HepG2 (cell line): ENCODE data around the gene SLC25A44. TPM values are rescaled to one million over a fixed set of nuclear protein-coding genes. Genes with fewer than 3 reads are reported as not detected.

ENCODE experiments used
- ATAC-seq: fragments of 200-7000 bp; cut with Tn5 transposase; 3 replicates; pipeline ENCODE4 v1.9.1; 2020; ENCODE audit warnings: mild to moderate bottlenecking, moderate library complexity
- BruUV-seq: library from RNA; stranded (reverse); fragments of 400-500 nt; replicated peaks from 2 replicates; lab custom pipeline; 2021; lab: Mats Ljungman, UMichigan
- CTCF ChIA-PET: fragments of 300-600 bp; formaldehyde crosslinking; extraction: SDS; loops from one replicate; lab custom pipeline; 2021; ENCODE audit warnings: low total read pairs, inconsistent platforms, low intra/inter-chr PET ratio; lab: Yijun Ruan, JAX
- POLR2A ChIA-PET: fragments of 350-600 bp; sonication (Branson Sonifier 250); formaldehyde crosslinking; loops from one replicate; lab custom pipeline; 2020; ENCODE audit warnings: antibody characterized with exemption, inconsistent platforms; lab: Yijun Ruan, JAX
- DNase-seq: peaks from one replicate; pipeline ENCODE4 v3.0.0-alpha.2; 2015; ENCODE audit warnings: low spot score
- FAIRE-seq: peaks from 3 replicates; lab custom pipeline; 2011; peaks lifted over from hg19 to GRCh38; lab: Jason Lieb, UNC
- H2AFZ ChIP-seq: one replicate; pipeline ENCODE4 v1.6.1; 2011; ENCODE audit warnings: low read length, inconsistent platforms
- H3K27ac ChIP-seq: fragments of 300-600 bp; 3 replicates; pipeline ENCODE4 v1.8.0; 2011; ENCODE audit warnings: mixed run types, mild to moderate bottlenecking, mixed read lengths, low read length, inconsistent platforms; ENCODE audit not compliant: insufficient read depth; ENCODE audit errors: extremely low read length
- H3K27me3 ChIP-seq, 2 experiments: fragments of 200-600 bp in 1 of 2; 2 replicates in 1 of 2; 3 replicates in 1 of 2; pipeline versions ENCODE4 v1.6.0 to v1.8.0; 2011; ENCODE audit warnings: low read length in 2 of 2, mild to moderate bottlenecking in 2 of 2, moderate library complexity in 2 of 2, inconsistent platforms in 1 of 2; ENCODE audit not compliant: insufficient read depth in 2 of 2, control insufficient read depth in 1 of 2
- H3K36me3 ChIP-seq, 2 experiments: fragments of 200-600 bp in 1 of 2; replicated peaks in 1 of 2; 2 replicates in 1 of 2; 3 replicates in 1 of 2; pipeline versions ENCODE4 v1.5.1 to v1.8.0; 2011; ENCODE audit warnings: low read length in 2 of 2, inconsistent platforms in 1 of 2; ENCODE audit not compliant: insufficient read depth in 2 of 2, control insufficient read depth in 1 of 2
- H3K4me1 ChIP-seq: 2 replicates; pipeline ENCODE4 v1.5.1; 2012; ENCODE audit warnings: low read length, inconsistent platforms; ENCODE audit not compliant: insufficient read depth
- H3K4me2 ChIP-seq: 2 replicates; pipeline ENCODE4 v1.6.0; 2011; ENCODE audit warnings: low read depth, low read length, inconsistent platforms
- H3K4me3 ChIP-seq, 3 experiments: fragments of 200-600 bp in 1 of 3; sonication (generic), shearing (Covaris generic) in 1 of 3; replicated peaks in 1 of 3; 2 replicates each; pipeline ENCODE4 v1.5.1; 2011 to 2016; ENCODE audit warnings: low read length in 3 of 3, inconsistent platforms in 2 of 3, low read depth in 2 of 3, mild to moderate bottlenecking in 2 of 3, control low read depth in 1 of 3, mixed read lengths in 1 of 3; ENCODE audit not compliant: insufficient read depth in 1 of 3
- H3K79me2 ChIP-seq: one replicate; pipeline ENCODE4 v1.6.1; 2011; ENCODE audit warnings: low read length, inconsistent platforms; ENCODE audit not compliant: insufficient read depth
- H3K9ac ChIP-seq: 2 replicates; pipeline ENCODE4 v1.6.0; 2011; ENCODE audit warnings: mild to moderate bottlenecking, low read depth, low read length, inconsistent platforms; ENCODE audit not compliant: insufficient read depth
- H3K9me3 ChIP-seq: 2 replicates; pipeline ENCODE4 v1.5.1; 2012; ENCODE audit warnings: mild to moderate bottlenecking, low read length
- H4K20me1 ChIP-seq: 2 replicates; pipeline ENCODE4 v1.6.0; 2011; ENCODE audit warnings: inconsistent platforms, mild to moderate bottlenecking, low read length, moderate library complexity; ENCODE audit not compliant: insufficient read depth
- AGO2 ChIP-seq: fragments of 200-400 bp; formaldehyde crosslinking; optimal IDR thresholded peaks from 2 replicates; pipeline ENCODE3; 2017; ENCODE audit warnings: mild to moderate bottlenecking, low read depth, low read length, moderate library complexity
- PHF21A ChIP-seq: sonication (generic); formaldehyde crosslinking; IDR thresholded peaks from 2 replicates; pipeline ENCODE4 v1.5.0; 2020; ENCODE audit warnings: mild to moderate bottlenecking, missing genetic modification reagents
- STAG1 ChIP-seq: sonication (generic); formaldehyde crosslinking; IDR thresholded peaks from 2 replicates; pipeline ENCODE4 v1.4.0; 2020; ENCODE audit warnings: missing genetic modification reagents
- ZNF549 ChIP-seq: sonication (generic); formaldehyde crosslinking; IDR thresholded peaks from 2 replicates; pipeline ENCODE4 v1.5.0; 2020; ENCODE audit warnings: missing genetic modification reagents
- ZNF674 ChIP-seq: sonication (generic); formaldehyde crosslinking; IDR thresholded peaks from 2 replicates; pipeline ENCODE4 v1.5.0; 2020; ENCODE audit warnings: low read depth, mild to moderate bottlenecking, missing genetic modification reagents
- WGBS: methylation state at CpG from one replicate; pipeline ENCODE4 v1.1.6; 2017; ENCODE audit warnings: low lambda C conversion rate; 5-methylcytosine and 5-hydroxymethylcytosine counted together
- in situ Hi-C: cut with HindIII; loops from 2 replicates; pipeline ENCODE4 v1.10.0; 2017; ENCODE audit warnings: low pct_unique_long_range_greater_than_20kb; ENCODE audit not compliant: extremely low pct_ligation_motif_present
- intact Hi-C: fragments of 100-400 bp; cut with micrococcal nuclease; formaldehyde crosslinking; loops from one replicate; pipeline ENCODE4 v1.10.0; 2022; ENCODE audit not compliant: unreplicated experiment
- polyA plus RNA-seq, 8 experiments: library from polyadenylated mRNA; depleted of rRNA in 3 of 8; stranded (reverse) in 7 of 8; unstranded in 1 of 8; fragments of >200 nt; fragmentation: Illumina TruSeq in 4 of 8; extraction: Trizol in 4 of 8; gene quantifications; 2 replicates each; pipeline versions ENCODE4 v1.2.1 to v1.2.3, GENCODE V29; 2011 to 2016; ENCODE audit warnings: low read depth in 4 of 8, missing spikeins in 1 of 8, mixed read lengths in 1 of 8; ENCODE audit not compliant: insufficient read depth in 1 of 8
- total RNA-seq, 5 experiments: library from RNA; depleted of rRNA; stranded (reverse); fragments of >200 nt; fragmentation: Illumina TruSeq; extraction: Trizol; gene quantifications; 2 replicates each; pipeline ENCODE4 v1.2.3, GENCODE V29; 2016; ENCODE audit warnings: low read depth in 1 of 5
- TF ChIP-seq, protein P1 (sequence below): sonication (generic); formaldehyde crosslinking; IDR thresholded peaks from 2 replicates; pipeline ENCODE4 v1.5.0; 2020; ENCODE audit warnings: mild to moderate bottlenecking, missing genetic modification reagents, moderate library complexity

Gene SLC25A44
- total and polyA plus RNA-seq, 2 of the 13 experiments (the other 11 are each of a cell fraction or from before 2014, with no cell fraction given): 10.7 to 13.4 TPM

DNA sequence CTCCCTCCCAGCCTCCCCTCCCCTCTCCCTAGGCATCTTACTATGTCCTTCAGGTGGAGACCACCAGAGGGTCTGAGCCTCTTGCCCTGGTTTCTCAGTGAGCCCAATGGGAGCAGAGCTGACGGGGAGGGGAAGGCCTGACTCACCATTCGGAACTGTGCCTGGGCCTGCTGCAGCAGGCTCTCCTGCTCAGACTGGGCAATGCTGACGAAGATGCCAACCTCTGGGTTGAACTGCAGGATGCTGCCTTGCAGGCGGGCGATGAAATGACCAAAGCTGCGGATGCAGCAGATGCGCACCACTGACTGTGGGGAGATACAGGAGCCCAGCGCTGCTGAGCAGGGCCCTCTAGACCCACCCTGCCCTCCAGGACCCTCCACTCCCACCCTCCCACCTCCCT, 65.0 kb downstream of the SLC25A44 start:
- POLR2A ChIA-PET: no interaction called here
- FAIRE-seq (no peak), ATAC-seq (no peak)

DNA sequence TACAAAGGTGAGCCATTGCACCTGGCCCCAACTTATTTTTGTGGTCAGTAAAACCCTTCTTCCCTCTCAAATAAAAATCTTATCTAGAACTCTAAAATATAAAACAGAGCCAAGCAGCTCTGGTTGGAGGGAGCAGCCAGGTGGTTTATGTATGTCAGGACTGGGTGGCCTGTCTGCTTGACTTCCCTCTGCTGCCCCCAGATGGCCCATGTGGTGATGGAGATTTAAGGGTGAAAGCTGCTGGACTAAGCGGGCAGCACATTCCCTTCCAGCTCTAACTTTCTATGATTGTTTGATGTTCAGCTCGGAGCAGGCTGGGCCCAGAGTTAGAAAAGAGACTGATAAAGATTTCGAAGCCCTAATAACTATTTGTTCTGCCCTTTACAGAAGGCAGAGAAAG, 65.9 kb downstream of the SLC25A44 start:
- TF ChIP-seq, protein P1, sequence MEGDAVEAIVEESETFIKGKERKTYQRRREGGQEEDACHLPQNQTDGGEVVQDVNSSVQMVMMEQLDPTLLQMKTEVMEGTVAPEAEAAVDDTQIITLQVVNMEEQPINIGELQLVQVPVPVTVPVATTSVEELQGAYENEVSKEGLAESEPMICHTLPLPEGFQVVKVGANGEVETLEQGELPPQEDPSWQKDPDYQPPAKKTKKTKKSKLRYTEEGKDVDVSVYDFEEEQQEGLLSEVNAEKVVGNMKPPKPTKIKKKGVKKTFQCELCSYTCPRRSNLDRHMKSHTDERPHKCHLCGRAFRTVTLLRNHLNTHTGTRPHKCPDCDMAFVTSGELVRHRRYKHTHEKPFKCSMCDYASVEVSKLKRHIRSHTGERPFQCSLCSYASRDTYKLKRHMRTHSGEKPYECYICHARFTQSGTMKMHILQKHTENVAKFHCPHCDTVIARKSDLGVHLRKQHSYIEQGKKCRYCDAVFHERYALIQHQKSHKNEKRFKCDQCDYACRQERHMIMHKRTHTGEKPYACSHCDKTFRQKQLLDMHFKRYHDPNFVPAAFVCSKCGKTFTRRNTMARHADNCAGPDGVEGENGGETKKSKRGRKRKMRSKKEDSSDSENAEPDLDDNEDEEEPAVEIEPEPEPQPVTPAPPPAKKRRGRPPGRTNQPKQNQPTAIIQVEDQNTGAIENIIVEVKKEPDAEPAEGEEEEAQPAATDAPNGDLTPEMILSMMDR (CRISPR knock-in tag): peak; percentile 40; the same call in 1 of the 2 replicates
- peak; percentile 40; the same call in 1 of the 2 replicates for TF ChIP-seq STAG1 (CRISPR knock-in tag)
- TF ChIP-seq PHF21A (CRISPR knock-in tag): no peak
- no peaks in the 10 kb centered on the region; a peak in 1 of 5 replicates for H3K27me3 ChIP-seq
- no peak overlapping the region for H2AFZ ChIP-seq
- no peak overlapping the region for H3K27ac ChIP-seq
- H3K9ac ChIP-seq: no peak overlapping the region
- no peak overlapping the region for H3K4me2 ChIP-seq
- CTCF ChIA-PET: interaction anchor here (0.7 kb wide), 1 partner anchor 169 kb away, joined by 3 read pairs; no protein-coding TSS in a partner anchor
- H4K20me1 ChIP-seq: no peaks in the 10 kb centered on the region
- intact Hi-C loops (no loop called here), in situ Hi-C loops (no loop called here)
- peaks cover 32 to 79% of the 10 kb centered on the region in 2 experiments for H3K36me3 ChIP-seq
- no peaks in the 10 kb centered on the region for H3K79me2 ChIP-seq
- FAIRE-seq (no peak), ATAC-seq (peak; percentile 71), DNase-seq (no peak)
- WGBS: 95% methylated on average over 3 of the region's 3 CpGs
- no TSS peak for BruUV-seq
- POLR2A ChIA-PET: interaction anchor here (0.7 kb wide), 1 partner anchor 35 kb away, joined by 3 read pairs; no protein-coding TSS in a partner anchor
- H3K9me3 ChIP-seq: no peaks in the 10 kb centered on the region
- H3K4me3 ChIP-seq: no peak overlapping the region
- H3K4me1 ChIP-seq: no peaks in the 10 kb centered on the region; the same call in 1 of the 2 replicates

More for the DNA sequence above, 65.0 kb downstream of the SLC25A44 start:
- no peaks in the 10 kb centered on the region; the same call in 1 of the 2 replicates for H3K4me1 ChIP-seq
- intact Hi-C loops: no loop called here
- no peak overlapping the region for H2AFZ ChIP-seq
- WGBS: 100% methylated on average over 5 of the region's 8 CpGs
- DNase-seq: no peak
- no peak overlapping the region for H3K4me2 ChIP-seq
- no peak overlapping the region for H3K4me3 ChIP-seq
- H3K27ac ChIP-seq: no peak overlapping the region
- H3K9me3 ChIP-seq: no peaks in the 10 kb centered on the region
- H3K79me2 ChIP-seq: no peaks in the 10 kb centered on the region
- CTCF ChIA-PET: no interaction called here
- H3K36me3 ChIP-seq: peaks cover 33 to 80% of the 10 kb centered on the region in 2 experiments
- no peaks in the 10 kb centered on the region for H4K20me1 ChIP-seq
- in situ Hi-C loops: no loop called here
- TF ChIP-seq ZNF549 (CRISPR knock-in tag): no peak
- peak; percentile 32 for TF ChIP-seq AGO2
- TF ChIP-seq ZNF674 (CRISPR knock-in tag): no peak
- TF ChIP-seq, all 625 proteins: peak for 1
- Histone ChIP-seq H3K9ac (no peak overlapping the region), H3K27me3 (no peaks in the 10 kb centered on the region)
- BruUV-seq: no TSS peak
